B cell (primary cell): Measurements from ENCODE around the gene ELK3. TPM values are rescaled to one million over a fixed set of nuclear protein-coding genes. Genes with fewer than 3 reads are reported as not detected.

Experiments
- ATAC-seq: fragments of 200-7000 bp; cut with Tn5 transposase; one replicate; pipeline ENCODE4 v1.10.0; 2021; ENCODE audit warnings: low read depth, mild to moderate bottlenecking, moderate number of reproducible peaks, moderate library complexity
- CTCF ChIA-PET: fragments of 350-600 bp; sonication (Branson Sonifier 250); formaldehyde crosslinking; loops from one replicate; lab custom pipeline; 2021; ENCODE audit warnings: antibody characterized with exemption, inconsistent platforms; lab: Charles Lee
- POLR2A ChIA-PET: fragments of 350-600 bp; sonication (Branson Sonifier 250); formaldehyde crosslinking; loops from one replicate; lab custom pipeline; 2021; ENCODE audit warnings: antibody characterized with exemption; lab: Charles Lee
- DNase-seq: peaks from one replicate; pipeline ENCODE4 v3.0.0; 2013
- H2AFZ ChIP-seq: 2 replicates; pipeline ENCODE4 v1.6.1; 2012; ENCODE audit warnings: mild to moderate bottlenecking, low read depth, low read length; ENCODE audit not compliant: insufficient read depth, poor library complexity, severe bottlenecking
- H3K27ac ChIP-seq, 2 donors: 1 replicate in 1 of 2; 2 replicates in 1 of 2; pipeline ENCODE4 v1.5.1; 2012 to 2013; ENCODE audit warnings: low read length in 2 of 2, mild to moderate bottlenecking in 2 of 2, moderate library complexity in 1 of 2
- H3K27me3 ChIP-seq, 4 experiments: fragments of 200-600 bp in 1 of 4; sonication (generic) in 1 of 4; replicated peaks in 1 of 4; 1 replicate in 2 of 4; 2 replicates in 2 of 4; pipeline versions ENCODE4 v1.6.1 to v1.7.0; 2013 to 2016; ENCODE audit warnings: low read length in 3 of 4, mild to moderate bottlenecking in 2 of 4, mixed read lengths in 1 of 4, moderate library complexity in 1 of 4; ENCODE audit not compliant: insufficient read depth in 4 of 4, control insufficient read depth in 3 of 4; ENCODE audit errors: control extremely low read depth in 1 of 4
- H3K36me3 ChIP-seq, 2 experiments: replicated peaks in 1 of 2; 1 replicate in 1 of 2; 2 replicates in 1 of 2; pipeline versions ENCODE4 v1.6.1 to v1.7.1; 2013; ENCODE audit warnings: low read length in 1 of 2; ENCODE audit not compliant: insufficient read depth in 2 of 2, control insufficient read depth in 1 of 2; ENCODE audit errors: control extremely low read depth in 1 of 2, extremely low read depth in 1 of 2
- H3K4me1 ChIP-seq, 2 donors: fragments of 200-600 bp in 1 of 2; sonication (generic) in 1 of 2; 1 replicate in 1 of 2; 2 replicates in 1 of 2; pipeline versions ENCODE4 v1.5.1 to v1.6.1; 2013 to 2017; ENCODE audit warnings: low read length in 2 of 2; ENCODE audit not compliant: control insufficient read depth in 2 of 2, insufficient read depth in 2 of 2
- H3K4me2 ChIP-seq: replicated peaks from 2 replicates; pipeline ENCODE3; 2012; ENCODE audit warnings: mild to moderate bottlenecking, low read depth, low read length; ENCODE audit not compliant: poor library complexity, severe bottlenecking
- H3K4me3 ChIP-seq, 5 experiments: fragments of 200-600 bp in 1 of 5; sonication (generic) in 1 of 5; 1 replicate in 3 of 5; 2 replicates in 2 of 5; pipeline versions ENCODE4 v1.5.1 to v1.7.0; 2011 to 2016; ENCODE audit warnings: low read length in 4 of 5, mild to moderate bottlenecking in 4 of 5, low read depth in 2 of 5, control low read depth in 1 of 5, moderate library complexity in 1 of 5; ENCODE audit not compliant: insufficient read depth in 1 of 5; ENCODE audit errors: control extremely low read depth in 1 of 5, extremely low read depth in 1 of 5
- H3K79me2 ChIP-seq: fragments of 200-600 bp; sonication (generic); one replicate; pipeline ENCODE4 v1.6.0; 2016; ENCODE audit warnings: low read length; ENCODE audit not compliant: control insufficient read depth, insufficient read depth
- H3K9ac ChIP-seq: fragments of 200-600 bp; sonication (generic); 2 replicates; pipeline ENCODE4 v1.6.1; 2017; ENCODE audit warnings: mild to moderate bottlenecking, low read length, moderate library complexity
- H3K9me3 ChIP-seq, 3 donors: one replicate each; pipeline versions ENCODE4 v1.6.1 to v1.7.1; 2013; ENCODE audit warnings: low read length in 2 of 3; ENCODE audit not compliant: control insufficient read depth in 2 of 3, insufficient read depth in 1 of 3; ENCODE audit errors: control extremely low read depth in 1 of 3
- H4K20me1 ChIP-seq: 2 replicates; pipeline ENCODE4 v1.6.0; 2012; ENCODE audit warnings: mild to moderate bottlenecking, low read length; ENCODE audit not compliant: insufficient read depth, control insufficient read depth, poor library complexity, severe bottlenecking
- H3K27ac Mint-ChIP-seq: one replicate; pipeline ENCODE4 v1.8.0; 2021; ENCODE audit warnings: mixed read lengths
- H3K27me3 Mint-ChIP-seq: one replicate; pipeline ENCODE4 v1.8.0; 2021; ENCODE audit warnings: mixed read lengths
- H3K4me1 Mint-ChIP-seq: one replicate; pipeline ENCODE4 v1.8.0; 2021; ENCODE audit warnings: mixed read lengths
- H3K4me3 Mint-ChIP-seq: one replicate; pipeline ENCODE4 v1.8.0; 2021; ENCODE audit warnings: mixed read lengths
- H3K9me3 Mint-ChIP-seq: one replicate; pipeline ENCODE4 v1.8.0; 2022; ENCODE audit warnings: mixed read lengths; ENCODE audit not compliant: insufficient read depth
- EZH2 ChIP-seq: IDR thresholded peaks from 2 replicates; pipeline ENCODE4 v1.6.1; 2012; ENCODE audit warnings: borderline replicate concordance, low read depth, mild to moderate bottlenecking, moderate library complexity, low read length; ENCODE audit not compliant: insufficient read depth, poor library complexity, severe bottlenecking
- WGBS: methylation state at CpG from one replicate; pipeline ENCODE4 v1.1.5; 2013; ENCODE audit warnings: missing lambda C conversion rate; ENCODE audit not compliant: insufficient coverage; 5-methylcytosine and 5-hydroxymethylcytosine counted together
- intact Hi-C: fragments of 100-400 bp; cut with micrococcal nuclease; formaldehyde crosslinking; loops from one replicate; pipeline ENCODE4 v1.10.0; 2022
- polyA minus RNA-seq: library from RNA; depleted of rRNA, polyadenylated mRNA; stranded (reverse); fragments of >200 nt; gene quantifications from 2 replicates; pipeline ENCODE4 v1.2.3, GENCODE V29; 2012
- polyA plus RNA-seq: library from polyadenylated mRNA; depleted of rRNA; stranded (reverse); fragments of >200 nt; gene quantifications from 2 replicates; pipeline ENCODE4 v1.2.3, GENCODE V29; 2012
- total RNA-seq, 2 donors: library from RNA; stranded (reverse); fragments of 120-200 nt in 1 of 2; gene quantifications; 1 replicate in 1 of 2; 2 replicates in 1 of 2; pipeline versions ENCODE4 v1.2.3 to v1.2.4, GENCODE V29; 2013 to 2022
- TF ChIP-seq, protein P1 (sequence below): fragments of 200-600 bp; IDR thresholded peaks from one replicate; pipeline ENCODE4 v1.8.0; 2022; ENCODE audit warnings: antibody characterized with exemption, mild to moderate bottlenecking

The ELK3 gene
- total RNA-seq (77.7 and 87.1 TPM in 2 replicates), polyA plus RNA-seq (7.6 and 10.5 TPM in 2 replicates), polyA minus RNA-seq (16.5 and 17.7 TPM in 2 replicates)
- 13.9 TPM for total RNA-seq (2013)

DNA sequence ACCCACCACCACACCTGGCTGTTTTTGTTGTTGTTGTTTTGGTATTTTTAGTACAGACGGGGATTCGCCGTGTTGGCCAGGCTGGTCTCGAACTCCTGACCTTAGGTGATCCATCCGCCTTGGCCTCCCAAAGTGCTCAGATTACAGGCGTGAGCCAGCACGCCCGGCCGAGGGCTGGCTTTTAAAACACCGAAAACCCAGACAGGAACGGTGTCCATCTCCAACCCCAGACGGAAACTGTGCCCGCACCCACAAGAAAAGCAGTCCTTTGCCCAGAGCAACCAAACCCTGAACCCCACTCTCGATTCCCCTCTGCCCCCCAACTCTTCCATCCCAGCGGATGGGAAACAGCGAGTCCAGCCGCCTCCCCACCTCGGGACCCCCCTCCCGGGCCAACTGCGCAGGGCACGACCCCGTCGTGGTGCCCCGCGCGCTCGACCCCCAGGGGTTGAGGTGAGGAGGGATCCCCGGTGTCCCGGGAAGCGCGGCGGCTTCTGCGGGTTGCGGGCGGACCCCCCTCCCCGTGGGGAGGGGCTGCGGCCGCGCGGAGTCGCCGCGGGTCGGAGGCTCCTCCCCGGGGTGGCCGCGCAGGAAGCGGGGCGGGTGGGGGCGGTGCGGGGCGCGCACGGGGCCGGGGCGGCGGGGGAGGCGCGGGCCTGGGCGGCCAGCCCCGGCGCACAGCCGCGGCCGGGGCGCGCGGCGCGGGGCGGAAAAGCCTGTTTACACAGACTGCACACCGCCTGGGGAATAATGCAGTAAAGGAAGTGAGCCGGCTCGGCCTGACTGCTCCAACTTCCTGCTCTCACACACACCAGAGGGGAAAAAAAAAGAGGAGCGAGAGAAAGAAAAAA is at the start of gene ELK3:
Gene ELK3, plus strand, starts transcription at position 651 of the 851 bp plus-strand sequence.
- no peak for TF ChIP-seq EZH2
- TF ChIP-seq, protein P1, sequence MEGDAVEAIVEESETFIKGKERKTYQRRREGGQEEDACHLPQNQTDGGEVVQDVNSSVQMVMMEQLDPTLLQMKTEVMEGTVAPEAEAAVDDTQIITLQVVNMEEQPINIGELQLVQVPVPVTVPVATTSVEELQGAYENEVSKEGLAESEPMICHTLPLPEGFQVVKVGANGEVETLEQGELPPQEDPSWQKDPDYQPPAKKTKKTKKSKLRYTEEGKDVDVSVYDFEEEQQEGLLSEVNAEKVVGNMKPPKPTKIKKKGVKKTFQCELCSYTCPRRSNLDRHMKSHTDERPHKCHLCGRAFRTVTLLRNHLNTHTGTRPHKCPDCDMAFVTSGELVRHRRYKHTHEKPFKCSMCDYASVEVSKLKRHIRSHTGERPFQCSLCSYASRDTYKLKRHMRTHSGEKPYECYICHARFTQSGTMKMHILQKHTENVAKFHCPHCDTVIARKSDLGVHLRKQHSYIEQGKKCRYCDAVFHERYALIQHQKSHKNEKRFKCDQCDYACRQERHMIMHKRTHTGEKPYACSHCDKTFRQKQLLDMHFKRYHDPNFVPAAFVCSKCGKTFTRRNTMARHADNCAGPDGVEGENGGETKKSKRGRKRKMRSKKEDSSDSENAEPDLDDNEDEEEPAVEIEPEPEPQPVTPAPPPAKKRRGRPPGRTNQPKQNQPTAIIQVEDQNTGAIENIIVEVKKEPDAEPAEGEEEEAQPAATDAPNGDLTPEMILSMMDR = no peak
- no peaks in the 10 kb centered on the region for H3K36me3 ChIP-seq
- ATAC-seq (peak; percentile 59), DNase-seq (peak; percentile 80)
- H4K20me1 ChIP-seq = no peaks in the 10 kb centered on the region
- no peaks in the 10 kb centered on the region for H3K27me3 Mint-ChIP-seq
- H3K4me3 Mint-ChIP-seq = peak within 1 kb of the TSS; percentile 97
- POLR2A ChIA-PET = interaction anchor here (1.1 to 2.4 kb wide), 3 partner anchors 17 to 205 kb away, joined by 3 to 44 read pairs (median 15); no protein-coding TSS in a partner anchor
- H3K9me3 ChIP-seq = no peaks in the 10 kb centered on the region
- H2AFZ ChIP-seq = peak within 1 kb of the TSS; percentile 81
- H3K27me3 ChIP-seq = no peaks in the 10 kb centered on the region
- H3K27ac Mint-ChIP-seq = peak within 1 kb of the TSS; percentile 98
- peak within 1 kb of the TSS; percentile 97 for H3K9ac ChIP-seq
- 5% methylated on average over 59 of the region's 75 CpGs for WGBS
- H3K9me3 Mint-ChIP-seq = no peaks in the 10 kb centered on the region
- intact Hi-C loops = loop anchor here (2.0 to 10.0 kb wide), 3 partner anchors 49 to 337 kb away; partner anchors contain the start of gene SNRPF
- H3K79me2 ChIP-seq = peaks cover 31% of the 10 kb centered on the region
- CTCF ChIA-PET = no interaction called here
- peak within 1 kb of the TSS; percentile 70 to 97 for H3K27ac ChIP-seq
- peaks cover 71% of the 10 kb centered on the region for H3K4me1 Mint-ChIP-seq
- H3K4me3 ChIP-seq = peak within 1 kb of the TSS; percentile 82 to 95 (median 93)
- peaks cover 57 to 58% of the 10 kb centered on the region in 2 donors for H3K4me1 ChIP-seq
- H3K4me2 ChIP-seq = peak within 1 kb of the TSS; percentile 90
